HG02973 (cell line): ENCODE data around the gene PRAMEF7.
"Not testable (repeated sequence)": the region's sequence is repeated elsewhere in the genome, so short reads cannot be mapped to it uniquely, and the experiment has no call there.

Experiments
- ATAC-seq: cut with Tn5 transposase; IDR thresholded peaks from one replicate; pipeline ENCODE4 v1.9.1; 2021; ENCODE audit warnings: moderate library complexity; ENCODE audit not compliant: unreplicated experiment

Gene PRAMEF7

GRCh38 chr1:12916310-12916709, at the start of gene PRAMEF7:
Gene PRAMEF7, plus strand, starts transcription at chr1:12916610. Its CDS starts 1,083 bp downstream, at chr1:12917693.
- ATAC-seq = not testable (repeated sequence)

GRCh38 chr1:12878453-12878852, 38.0 kb upstream of the PRAMEF7 start:
- not testable (repeated sequence) for ATAC-seq

GRCh38 chr1:12886101-12886500, 30.3 kb upstream of the PRAMEF7 start, which contains the start of gene PRAMEF4:
Gene PRAMEF4, minus strand, starts transcription at chr1:12886201. Its CDS starts 2,807 bp downstream, at chr1:12883394.
- not testable (repeated sequence) for ATAC-seq

GRCh38 chr1:12898170-12898569, 18.2 kb upstream of the PRAMEF7 start, which contains the start of gene PRAMEF10:
Gene PRAMEF10, minus strand, starts transcription at chr1:12898270. Its CDS starts 2,423 bp downstream, at chr1:12895847.
- ATAC-seq = not testable (repeated sequence)

- not testable (repeated sequence) for ATAC-seq
Observed at GRCh38 chr1:12899186-12899585, 17.2 kb upstream of the PRAMEF7 start.

- not testable (repeated sequence) for ATAC-seq
Observed at GRCh38 chr1:12903793-12904572, 12.4 kb upstream of the PRAMEF7 start.

GRCh38 chr1:12921749-12922148, 5.3 kb downstream of the PRAMEF7 start:
- ATAC-seq = not testable (repeated sequence)

GRCh38 chr1:12924368-12924767, 8.0 kb downstream of the PRAMEF7 start:
- ATAC-seq = not testable (repeated sequence)

GRCh38 chr1:12947480-12947879, 31.1 kb downstream of the PRAMEF7 start, which contains the start of gene PRAMEF6:
Gene PRAMEF6, minus strand, starts transcription at chr1:12947580. Its CDS starts 5,062 bp downstream, at chr1:12942518.
- ATAC-seq = not testable (repeated sequence)
